Astrocyte (in vitro differentiated cells and primary cell): ENCODE results near the gene RIT2. TPM values are rescaled to one million over a fixed set of nuclear protein-coding genes. Genes with fewer than 3 reads are reported as not detected.

ENCODE experiments used
- DNase-seq: peaks from one replicate; pipeline ENCODE4 v3.0.0-alpha.2; 2010; ENCODE audit warnings: low read depth
- FAIRE-seq: peaks from 2 replicates; lab custom pipeline; 2011; peaks lifted over from hg19 to GRCh38; lab: Jason Lieb, UNC
- H2AFZ ChIP-seq: 2 replicates; pipeline ENCODE4 v1.6.0; 2012; ENCODE audit warnings: low read depth, low read length, inconsistent platforms
- H3K27ac ChIP-seq: 2 replicates; pipeline ENCODE4 v1.5.1; 2011; ENCODE audit warnings: low read depth, low read length, inconsistent platforms
- H3K27me3 ChIP-seq: 2 replicates; pipeline ENCODE4 v1.6.0; 2011; ENCODE audit warnings: low read length, inconsistent platforms; ENCODE audit not compliant: insufficient read depth
- H3K36me3 ChIP-seq: 2 replicates; pipeline ENCODE4 v1.5.1; 2011; ENCODE audit warnings: low read length, inconsistent platforms; ENCODE audit not compliant: insufficient read depth
- H3K4me1 ChIP-seq: 2 replicates; pipeline ENCODE4 v1.5.1; 2011; ENCODE audit warnings: low read length, inconsistent platforms; ENCODE audit not compliant: insufficient read depth
- H3K4me2 ChIP-seq: 2 replicates; pipeline ENCODE4 v1.6.0; 2012; ENCODE audit warnings: low read length, inconsistent platforms
- H3K4me3 ChIP-seq: 2 replicates; pipeline ENCODE4 v1.5.1; 2011; ENCODE audit warnings: low read depth, mild to moderate bottlenecking, low read length, inconsistent platforms; ENCODE audit not compliant: insufficient read depth
- H3K79me2 ChIP-seq: 2 replicates; pipeline ENCODE4 v1.6.0; 2012; ENCODE audit warnings: mild to moderate bottlenecking, low read length, inconsistent platforms; ENCODE audit not compliant: insufficient read depth
- H3K9ac ChIP-seq: 2 replicates; pipeline ENCODE4 v1.6.0; 2012; ENCODE audit warnings: mild to moderate bottlenecking, low read length, inconsistent platforms
- H3K9me3 ChIP-seq: 2 replicates; pipeline ENCODE4 v1.5.1; 2012; ENCODE audit warnings: low read depth, mild to moderate bottlenecking, low read length, inconsistent platforms; ENCODE audit not compliant: insufficient read depth
- H4K20me1 ChIP-seq: 2 replicates; pipeline ENCODE4 v1.6.0; 2012; ENCODE audit warnings: low read length, inconsistent platforms; ENCODE audit not compliant: insufficient read depth
- H3K27ac Mint-ChIP-seq: one replicate; pipeline ENCODE4 v1.8.0; 2021; ENCODE audit warnings: mild to moderate bottlenecking, mixed read lengths; ENCODE audit not compliant: unreplicated experiment
- H3K27me3 Mint-ChIP-seq: one replicate; pipeline ENCODE4 v1.8.0; 2021; ENCODE audit warnings: low read depth, mixed read lengths; ENCODE audit not compliant: unreplicated experiment
- H3K36me3 Mint-ChIP-seq: one replicate; pipeline ENCODE4 v1.8.0; 2021; ENCODE audit warnings: low read depth, mixed read lengths; ENCODE audit not compliant: unreplicated experiment
- H3K4me1 Mint-ChIP-seq: one replicate; pipeline ENCODE4 v1.8.0; 2021; ENCODE audit warnings: low read depth, mixed read lengths; ENCODE audit not compliant: unreplicated experiment
- H3K4me3 Mint-ChIP-seq: one replicate; pipeline ENCODE4 v1.8.0; 2021; ENCODE audit warnings: mild to moderate bottlenecking, moderate library complexity, mixed read lengths; ENCODE audit not compliant: unreplicated experiment
- H3K9me3 Mint-ChIP-seq: one replicate; pipeline ENCODE4 v1.8.0; 2021; ENCODE audit warnings: mild to moderate bottlenecking, mixed read lengths; ENCODE audit not compliant: unreplicated experiment
- CTCF ChIP-seq: IDR thresholded peaks from 2 replicates; pipeline ENCODE4 v1.5.1; 2011; ENCODE audit warnings: low read depth, mild to moderate bottlenecking, inconsistent platforms, low read length, moderate library complexity; ENCODE audit not compliant: insufficient read depth
- EZH2 ChIP-seq: IDR thresholded peaks from 2 replicates; pipeline ENCODE4 v1.6.1; 2012; ENCODE audit warnings: mild to moderate bottlenecking, low read length, inconsistent platforms; ENCODE audit not compliant: insufficient read depth
- total RNA-seq: library from RNA; stranded (reverse); gene quantifications from 2 replicates; pipeline ENCODE4 v1.2.1, GENCODE V29; 2021

Gene RIT2
- total RNA-seq, 1 donor from 2014 or later = not detected

GRCh38 chr18:43130716-43131260, 15.3 kb upstream of the RIT2 start:
- Mint-ChIP-seq H3K27me3 (peaks cover 2% of the 10 kb centered on the region), H3K4me1 (no peaks in the 10 kb centered on the region), H3K36me3 (no peaks in the 10 kb centered on the region), H3K27ac (no peak overlapping the region), H3K4me3 (no peak overlapping the region), H3K9me3 (no peaks in the 10 kb centered on the region)
- H3K9ac ChIP-seq = no peak overlapping the region
- no peaks in the 10 kb centered on the region for H3K27me3 ChIP-seq
- no peak for TF ChIP-seq EZH2
- TF ChIP-seq CTCF = no peak
- no peak for FAIRE-seq
- H3K4me2 ChIP-seq = peak overlapping the region; percentile 88
- no peaks in the 10 kb centered on the region for H4K20me1 ChIP-seq
- peaks cover 8% of the 10 kb centered on the region for H3K4me1 ChIP-seq
- no peak overlapping the region for H3K4me3 ChIP-seq
- no peak overlapping the region for H2AFZ ChIP-seq
- H3K36me3 ChIP-seq = no peaks in the 10 kb centered on the region
- no peaks in the 10 kb centered on the region for H3K9me3 ChIP-seq
- no peak overlapping the region for H3K27ac ChIP-seq
- DNase-seq = no peak
- no peaks in the 10 kb centered on the region for H3K79me2 ChIP-seq

DNA sequence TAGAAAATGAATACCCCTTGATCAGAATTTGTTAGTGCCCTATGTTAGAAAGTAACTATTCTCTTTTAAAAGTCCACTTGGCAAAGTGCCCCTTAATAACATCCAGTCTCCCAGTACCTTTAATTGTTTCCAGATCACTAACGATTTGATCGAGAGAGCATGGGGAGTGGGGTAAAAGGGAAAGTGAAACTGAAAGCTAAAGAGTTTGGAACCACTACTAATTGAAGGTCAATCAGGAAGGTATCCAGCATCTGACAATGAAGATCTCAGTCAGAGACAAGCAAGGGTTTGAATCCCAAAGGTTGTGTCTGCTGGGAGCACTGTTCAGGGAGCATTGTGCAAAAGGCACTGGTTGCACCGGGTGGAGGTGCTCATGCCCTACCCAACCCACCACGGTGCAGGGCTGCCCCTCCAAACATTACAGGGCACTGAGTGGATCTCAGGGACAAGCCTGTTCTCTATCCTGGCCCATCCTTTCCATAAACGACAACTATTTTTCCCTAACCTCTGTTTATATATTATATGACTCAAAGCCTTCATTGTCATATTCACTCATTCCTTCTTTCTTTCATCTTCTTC, 14.6 kb upstream of the RIT2 start:
- FAIRE-seq (no peak), DNase-seq (peak; percentile 13)
- H3K27me3 Mint-ChIP-seq = peaks cover 2% of the 10 kb centered on the region
- Histone ChIP-seq H3K4me2 (peak overlapping the region; percentile 88), H3K27ac (no peak overlapping the region), H3K4me1 (peaks cover 8% of the 10 kb centered on the region), H3K27me3 (no peaks in the 10 kb centered on the region), H2AFZ (peak overlapping the region; percentile 87), H3K36me3 (no peaks in the 10 kb centered on the region), H3K9ac (peak overlapping the region; percentile 61), H3K9me3 (no peaks in the 10 kb centered on the region), H4K20me1 (no peaks in the 10 kb centered on the region), H3K79me2 (no peaks in the 10 kb centered on the region), H3K4me3 (peak overlapping the region; percentile 69)
- no peaks in the 10 kb centered on the region for H3K9me3 Mint-ChIP-seq
- H3K4me1 Mint-ChIP-seq = no peaks in the 10 kb centered on the region
- no peak overlapping the region for H3K4me3 Mint-ChIP-seq
- TF ChIP-seq CTCF (no peak), EZH2 (no peak)
- no peak overlapping the region for H3K27ac Mint-ChIP-seq
- H3K36me3 Mint-ChIP-seq = no peaks in the 10 kb centered on the region

GRCh38 chr18:43125471-43125870, 10.0 kb upstream of the RIT2 start:
- Histone ChIP-seq H2AFZ (no peak overlapping the region), H3K27ac (no peak overlapping the region), H3K27me3 (no peaks in the 10 kb centered on the region), H3K79me2 (no peaks in the 10 kb centered on the region), H3K4me1 (peaks cover 6% of the 10 kb centered on the region), H3K9ac (no peak overlapping the region), H3K36me3 (no peaks in the 10 kb centered on the region), H3K4me3 (no peak overlapping the region), H3K4me2 (no peak overlapping the region), H3K9me3 (no peaks in the 10 kb centered on the region), H4K20me1 (no peaks in the 10 kb centered on the region)
- FAIRE-seq (no peak), DNase-seq (no peak)
- no peak overlapping the region for H3K4me3 Mint-ChIP-seq
- no peak for TF ChIP-seq CTCF
- TF ChIP-seq EZH2 = no peak
- peaks cover 2% of the 10 kb centered on the region for H3K27me3 Mint-ChIP-seq
- no peaks in the 10 kb centered on the region for H3K4me1 Mint-ChIP-seq
- no peaks in the 10 kb centered on the region for H3K9me3 Mint-ChIP-seq
- H3K36me3 Mint-ChIP-seq = no peaks in the 10 kb centered on the region
- no peak overlapping the region for H3K27ac Mint-ChIP-seq
